Central memory CD4-positive, alpha-beta T cell (primary cell): ENCODE data around the gene ZC3H7B.
"Not testable (repeated sequence)": the region's sequence is repeated elsewhere in the genome, so short reads cannot be mapped to it uniquely, and the experiment has no call there.

Experiments
- DNase-seq: peaks from one replicate; pipeline ENCODE4 v3.0.0; 2022

Gene ZC3H7B

GRCh38 chr22:41382610-41383009 lies 81.3 kb downstream of the ZC3H7B start:
- DNase-seq: no peak

DNA sequence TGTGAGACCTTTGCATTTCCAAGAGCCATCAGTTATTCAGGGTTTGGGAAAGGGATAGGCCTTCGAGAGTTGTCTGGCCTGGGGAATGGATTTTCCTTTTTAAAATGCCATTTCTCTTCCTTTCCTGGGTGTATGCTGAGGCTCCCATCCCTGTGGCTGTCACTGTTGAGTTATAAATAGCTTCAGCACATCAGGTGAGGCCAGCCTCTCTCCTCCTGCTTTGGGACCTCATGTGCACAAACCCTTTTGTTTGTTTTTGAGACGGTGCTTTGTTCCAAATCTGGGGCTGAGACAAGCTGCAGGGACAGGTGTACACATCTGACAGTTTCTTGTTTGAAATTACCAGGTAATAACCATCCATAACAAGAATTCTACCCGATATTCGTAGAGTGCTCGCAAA lies 81.8 kb downstream of the ZC3H7B start:
- no peak for DNase-seq

GRCh38 chr22:41384128-41384527 lies 82.8 kb downstream of the ZC3H7B start:
- DNase-seq: no peak

GRCh38 chr22:41387341-41387740 lies 86.0 kb downstream of the ZC3H7B start:
- DNase-seq: no peak

DNA sequence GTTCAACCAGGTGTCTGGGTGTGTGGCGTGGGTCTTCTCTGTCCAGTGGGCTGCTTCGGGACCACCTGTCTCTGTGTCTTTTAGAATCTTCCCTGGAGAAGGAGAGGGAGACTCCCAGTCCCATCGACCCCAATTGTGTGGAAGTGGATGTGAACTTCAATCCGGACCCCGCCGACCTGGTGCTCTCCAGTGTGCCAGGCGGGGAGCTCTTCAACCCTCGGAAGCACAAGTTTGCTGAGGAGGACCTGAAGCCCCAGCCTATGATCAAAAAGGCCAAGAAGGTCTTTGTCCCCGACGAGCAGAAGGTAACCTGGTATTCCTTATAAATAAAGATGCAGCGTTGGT lies 92.7 kb downstream of the ZC3H7B start:
- no peak for DNase-seq

DNA sequence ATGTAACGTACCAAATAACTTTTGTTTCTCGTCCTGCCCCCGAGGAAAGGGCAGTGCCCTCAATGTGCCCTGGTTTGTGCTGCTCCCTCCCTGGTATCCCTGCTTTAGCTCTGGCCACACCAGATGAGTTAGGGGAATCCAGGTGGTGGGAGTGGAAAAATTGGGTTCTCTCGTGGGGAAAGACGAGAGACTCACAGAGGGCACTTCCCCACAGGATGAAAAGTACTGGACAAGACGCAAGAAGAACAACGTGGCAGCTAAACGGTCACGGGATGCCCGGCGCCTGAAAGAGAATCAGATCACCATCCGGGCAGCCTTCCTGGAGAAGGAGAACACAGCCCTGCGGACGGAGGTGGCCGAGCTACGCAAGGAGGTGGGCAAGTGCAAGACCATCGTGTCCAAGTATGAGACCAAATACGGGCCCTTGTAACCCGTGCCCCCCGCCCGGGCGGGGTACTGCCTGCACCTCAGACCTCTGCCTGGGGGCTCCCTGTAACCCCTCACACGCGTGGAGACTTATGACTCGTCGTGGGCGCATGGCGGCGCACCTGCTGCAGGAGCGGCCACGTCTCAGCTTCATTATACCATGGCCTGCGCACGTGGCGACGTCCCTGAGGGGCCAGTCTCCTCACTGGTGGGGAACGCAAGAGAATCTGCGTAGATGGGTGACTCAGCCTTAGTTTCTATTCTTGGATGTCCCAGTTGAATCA lies 94.4 kb downstream of the ZC3H7B start:
- no peak for DNase-seq

DNA sequence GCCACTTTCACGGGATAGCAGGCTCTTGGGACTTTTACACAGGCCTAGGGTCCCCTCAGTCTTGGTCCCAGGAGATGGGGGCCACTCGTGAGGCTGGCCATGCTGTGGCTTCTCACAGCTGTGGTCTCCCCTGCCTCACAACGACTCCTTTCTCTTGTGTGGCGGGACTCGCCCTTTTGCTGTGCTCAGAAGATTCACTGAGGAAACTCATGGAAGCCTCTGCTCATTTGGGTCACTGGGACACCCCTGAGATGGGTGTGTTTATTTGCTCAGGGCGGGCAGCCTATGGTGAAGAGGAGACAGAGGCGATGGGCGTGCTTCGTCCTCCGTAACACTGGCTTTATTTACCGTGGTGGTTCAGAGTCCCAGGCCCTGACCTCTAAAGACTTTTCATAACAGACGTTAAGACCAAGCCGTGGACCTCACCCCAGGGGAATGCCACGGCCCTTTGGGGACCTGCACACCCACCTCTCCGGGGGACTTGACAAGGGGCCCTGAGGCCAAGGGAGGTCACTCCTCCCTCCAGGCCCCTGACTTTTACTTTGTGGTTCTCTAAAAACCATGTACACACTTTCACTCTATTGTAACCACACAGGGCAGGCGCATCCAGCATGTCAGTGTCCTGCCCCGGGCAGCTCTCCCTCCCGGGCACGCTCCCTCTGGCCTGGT lies 96.0 kb downstream of the ZC3H7B start:
- no peak for DNase-seq

GRCh38 chr22:41398921-41399320 lies 97.6 kb downstream of the ZC3H7B start:
- no peak for DNase-seq

- DNase-seq: no peak
Measured at GRCh38 chr22:41401781-41402648, 100.7 kb downstream of the ZC3H7B start.

DNA sequence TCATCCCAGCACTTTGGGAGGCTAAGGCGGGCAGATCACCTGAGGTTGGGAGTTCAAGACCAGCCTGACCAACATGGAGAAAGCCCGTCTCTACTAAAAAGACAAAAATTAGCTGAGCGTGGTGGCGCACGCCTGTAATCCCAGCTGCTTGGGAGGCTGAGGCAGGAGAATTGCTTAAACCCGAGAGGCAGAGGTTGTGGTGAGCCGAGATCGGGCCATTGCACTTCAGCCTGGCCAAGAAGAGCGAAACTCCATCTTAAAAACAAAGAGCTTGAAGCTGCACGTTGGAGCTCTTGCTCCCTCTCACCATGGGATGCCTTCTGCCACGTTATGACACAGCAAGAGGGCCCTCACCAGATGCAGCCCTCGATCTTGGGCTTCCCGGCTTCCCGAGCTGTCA lies 101.5 kb downstream of the ZC3H7B start:
- DNase-seq: not testable (repeated sequence)

DNA sequence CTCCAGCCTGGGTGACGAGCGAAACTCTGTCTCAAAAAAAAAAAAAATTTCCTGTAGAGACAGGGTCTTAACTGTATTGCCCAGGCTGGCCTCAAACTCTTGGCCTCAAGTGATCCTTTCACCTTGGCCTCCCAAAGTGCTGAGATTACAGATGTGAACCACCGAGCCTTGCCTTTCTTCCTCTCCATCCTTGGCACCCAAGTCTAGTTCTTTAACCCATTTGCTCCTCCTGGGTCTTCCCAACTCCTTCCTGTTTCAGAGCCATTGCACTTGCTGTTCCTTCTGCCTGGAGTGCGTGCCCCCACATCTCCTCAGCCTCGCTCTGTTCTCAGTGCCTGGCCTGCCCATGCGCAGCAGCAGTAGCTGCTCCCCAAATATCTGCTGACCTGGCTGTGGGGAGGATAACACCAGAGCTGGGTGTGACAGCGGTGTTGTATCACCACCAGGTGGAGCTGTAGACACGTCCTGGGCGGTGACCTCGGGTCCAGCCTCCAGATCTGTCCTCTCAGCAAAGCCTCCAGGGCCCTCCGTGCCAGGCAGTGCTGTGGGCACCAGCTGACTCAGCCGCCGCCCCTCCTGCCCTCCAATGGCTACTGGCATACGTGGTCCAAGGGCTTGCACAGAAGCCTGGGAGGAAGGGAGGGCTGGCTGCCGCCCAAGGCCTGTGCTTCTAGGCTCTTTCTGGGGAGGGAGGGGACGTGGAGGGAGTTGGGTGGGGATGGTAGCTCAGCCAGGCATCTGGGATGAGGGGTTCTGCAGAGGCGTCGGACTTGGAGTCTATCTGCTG lies 102.4 kb downstream of the ZC3H7B start:
- peak; percentile 80 for DNase-seq

GRCh38 chr22:41405588-41405987 lies 104.3 kb downstream of the ZC3H7B start:
- no peak for DNase-seq

GRCh38 chr22:41406410-41406809 lies 105.1 kb downstream of the ZC3H7B start:
- DNase-seq: no peak

GRCh38 chr22:41407433-41407832 lies 106.1 kb downstream of the ZC3H7B start:
- no peak for DNase-seq

DNA sequence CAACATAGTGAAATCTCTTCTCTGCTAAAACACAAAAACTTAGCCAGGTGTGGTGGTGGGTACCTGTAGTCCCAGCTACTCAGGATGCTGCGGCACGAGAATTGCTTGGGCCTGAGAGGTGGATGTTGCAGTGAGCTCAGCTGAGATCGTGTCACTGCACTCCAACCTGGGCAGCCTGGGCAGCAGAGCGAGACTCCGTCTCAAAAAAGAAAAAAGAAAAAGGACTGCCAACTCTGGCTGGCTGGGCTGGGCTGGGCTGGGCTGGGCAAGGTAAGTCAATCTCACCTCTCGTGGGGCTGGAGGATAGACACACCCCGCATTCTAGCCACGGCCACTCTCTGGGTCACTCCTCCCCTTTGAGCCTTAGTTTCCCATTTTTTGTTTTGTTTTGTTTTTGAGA lies 107.3 kb downstream of the ZC3H7B start:
- no peak for DNase-seq
